Fibroblast of lung (primary cell): Measurements from ENCODE around the gene SERPINA10. TPM values are rescaled to one million over a fixed set of nuclear protein-coding genes. Genes with fewer than 3 reads are reported as not detected.

Source experiments
- DNase-seq, 2 donors: peaks; one replicate each; pipeline versions ENCODE4 v3.0.0 to v3.0.0-alpha.2; 2010; ENCODE audit warnings: low read depth in 2 of 2
- H2AFZ ChIP-seq: 2 replicates; pipeline ENCODE4 v1.5.1; 2012; ENCODE audit warnings: low read length, control low read depth, inconsistent platforms
- H3K27ac ChIP-seq: 2 replicates; pipeline ENCODE4 v1.5.1; 2011; ENCODE audit warnings: low read length, control low read depth; ENCODE audit not compliant: insufficient read depth
- H3K27me3 ChIP-seq: 2 replicates; pipeline ENCODE4 v1.5.1; 2011; ENCODE audit warnings: mild to moderate bottlenecking, low read length; ENCODE audit not compliant: control insufficient read depth, insufficient read depth
- H3K36me3 ChIP-seq: 2 replicates; pipeline ENCODE4 v1.5.1; 2011; ENCODE audit warnings: low read length; ENCODE audit not compliant: control insufficient read depth, insufficient read depth
- H3K4me1 ChIP-seq: 2 replicates; pipeline ENCODE4 v1.5.1; 2011; ENCODE audit warnings: low read length; ENCODE audit not compliant: control insufficient read depth, insufficient read depth; ENCODE audit errors: extremely low read depth
- H3K4me2 ChIP-seq: 2 replicates; pipeline ENCODE4 v1.5.1; 2011; ENCODE audit warnings: low read length, control low read depth; ENCODE audit not compliant: insufficient read depth; ENCODE audit errors: extremely low read depth
- H3K4me3 ChIP-seq, 4 experiments: fragments of 200-600 bp in 1 of 4; sonication (generic) in 1 of 4; replicated peaks in 1 of 4; 2 replicates each; pipeline ENCODE4 v1.5.1; 2011 to 2016; ENCODE audit warnings: low read length in 4 of 4, low read depth in 3 of 4, mild to moderate bottlenecking in 3 of 4, control low read depth in 2 of 4, inconsistent platforms in 1 of 4, mixed read lengths in 1 of 4; ENCODE audit not compliant: insufficient read depth in 1 of 4; ENCODE audit errors: control extremely low read depth in 1 of 4
- H3K79me2 ChIP-seq: 2 replicates; pipeline ENCODE4 v1.5.1; 2012; ENCODE audit warnings: mild to moderate bottlenecking, low read length, inconsistent platforms; ENCODE audit not compliant: control insufficient read depth, insufficient read depth
- H3K9ac ChIP-seq: 2 replicates; pipeline ENCODE4 v1.5.1; 2011; ENCODE audit warnings: mild to moderate bottlenecking, low read length, control low read depth; ENCODE audit not compliant: insufficient read depth
- H3K9me3 ChIP-seq: 2 replicates; pipeline ENCODE4 v1.5.1; 2012; ENCODE audit warnings: low read depth, low read length; ENCODE audit not compliant: control insufficient read depth, insufficient read depth
- H4K20me1 ChIP-seq: 2 replicates; pipeline ENCODE4 v1.5.1; 2011; ENCODE audit warnings: low read length; ENCODE audit not compliant: control insufficient read depth, insufficient read depth; ENCODE audit errors: extremely low read depth
- EZH2 ChIP-seq: IDR thresholded peaks from 2 replicates; pipeline ENCODE4 v1.5.1; 2012; ENCODE audit warnings: low read length, control low read depth, mild to moderate bottlenecking; ENCODE audit errors: missing control alignments
- polyA plus RNA-seq, 2 donors: library from polyadenylated mRNA; depleted of rRNA in 1 of 2; stranded (reverse) in 1 of 2; unstranded in 1 of 2; fragments of >200 nt; gene quantifications; 2 replicates each; pipeline ENCODE4 v1.2.1, GENCODE V29; 2011 to 2012; ENCODE audit warnings: missing spikeins in 1 of 2
- total RNA-seq: library from RNA; depleted of rRNA; stranded (reverse); fragments of >200 nt; gene quantifications from 2 replicates; pipeline ENCODE4 v1.2.1, GENCODE V29; 2014
- TF ChIP-seq, protein P1 (sequence below), 2 donors: IDR thresholded peaks in 1 of 2; conservative IDR thresholded peaks in 1 of 2; 1 replicate in 1 of 2; 2 replicates in 1 of 2; pipeline ENCODE4 v1.5.1; 2011 to 2012; ENCODE audit warnings: low read length in 2 of 2, control low read depth in 1 of 2, inconsistent platforms in 1 of 2, low read depth in 1 of 2, mild to moderate bottlenecking in 1 of 2

The SERPINA10 gene
- total and polyA plus RNA-seq, 2 donors (not counting 1 experiment from before 2014, with no cell fraction given) = not detected

DNA sequence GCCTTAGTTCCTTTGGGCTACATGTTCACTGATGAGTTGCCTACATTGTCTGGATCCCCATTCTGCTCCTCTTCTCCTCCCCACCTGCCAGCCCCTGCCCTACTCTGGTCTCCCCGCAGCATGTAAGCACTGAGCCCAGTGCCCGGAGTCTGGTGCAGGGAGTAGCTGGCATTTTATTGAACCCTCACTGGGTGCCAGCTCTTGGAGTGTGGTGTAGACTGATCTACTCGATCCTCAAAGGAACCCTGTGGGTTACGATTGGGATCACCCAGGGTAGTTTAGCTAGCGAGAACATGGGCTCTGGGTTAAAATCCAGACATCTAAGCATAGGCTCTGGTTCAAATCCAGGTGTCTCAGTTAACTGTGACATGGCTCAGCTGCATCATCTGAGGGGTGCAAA lies 38.4 kb upstream of the SERPINA10 start:
- no peaks in the 10 kb centered on the region for H3K36me3 ChIP-seq
- TF ChIP-seq, protein P1, sequence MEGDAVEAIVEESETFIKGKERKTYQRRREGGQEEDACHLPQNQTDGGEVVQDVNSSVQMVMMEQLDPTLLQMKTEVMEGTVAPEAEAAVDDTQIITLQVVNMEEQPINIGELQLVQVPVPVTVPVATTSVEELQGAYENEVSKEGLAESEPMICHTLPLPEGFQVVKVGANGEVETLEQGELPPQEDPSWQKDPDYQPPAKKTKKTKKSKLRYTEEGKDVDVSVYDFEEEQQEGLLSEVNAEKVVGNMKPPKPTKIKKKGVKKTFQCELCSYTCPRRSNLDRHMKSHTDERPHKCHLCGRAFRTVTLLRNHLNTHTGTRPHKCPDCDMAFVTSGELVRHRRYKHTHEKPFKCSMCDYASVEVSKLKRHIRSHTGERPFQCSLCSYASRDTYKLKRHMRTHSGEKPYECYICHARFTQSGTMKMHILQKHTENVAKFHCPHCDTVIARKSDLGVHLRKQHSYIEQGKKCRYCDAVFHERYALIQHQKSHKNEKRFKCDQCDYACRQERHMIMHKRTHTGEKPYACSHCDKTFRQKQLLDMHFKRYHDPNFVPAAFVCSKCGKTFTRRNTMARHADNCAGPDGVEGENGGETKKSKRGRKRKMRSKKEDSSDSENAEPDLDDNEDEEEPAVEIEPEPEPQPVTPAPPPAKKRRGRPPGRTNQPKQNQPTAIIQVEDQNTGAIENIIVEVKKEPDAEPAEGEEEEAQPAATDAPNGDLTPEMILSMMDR (conservative IDR thresholded peaks at IDR 0.05 in 1 of 2, IDR thresholded peaks at IDR 0.05 in 1 of 2; ENCODE audit: low read depth in 1 of 2, low read length in 2 of 2) = no peak
- no peak for TF ChIP-seq EZH2
- no peaks in the 10 kb centered on the region for H4K20me1 ChIP-seq

DNA sequence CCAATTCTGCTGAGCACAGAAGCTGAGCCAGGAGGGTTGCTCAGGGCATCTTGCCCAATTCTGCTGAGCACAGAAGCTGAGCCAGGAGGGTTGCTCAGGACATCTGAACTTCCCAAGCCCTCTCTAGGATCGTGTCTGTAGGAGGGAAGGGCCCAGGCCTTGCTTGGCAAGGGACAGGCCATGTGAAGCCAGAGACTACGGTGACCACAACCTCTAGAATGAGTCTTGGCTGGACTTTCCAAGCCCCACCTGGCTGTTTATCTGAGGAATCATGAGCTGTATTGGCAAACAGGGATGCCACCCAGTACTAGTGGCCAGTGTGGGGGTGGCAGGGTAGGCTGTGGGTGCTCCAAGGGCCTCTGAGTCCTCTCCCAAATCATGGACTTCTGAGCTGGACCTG lies 37.8 kb upstream of the SERPINA10 start:
- Histone ChIP-seq H3K9ac (no peak overlapping the region), H4K20me1 (no peaks in the 10 kb centered on the region), H3K4me1 (no peaks in the 10 kb centered on the region), H3K9me3 (no peaks in the 10 kb centered on the region), H2AFZ (no peak overlapping the region), H3K27ac (no peak overlapping the region), H3K4me3 (no peak overlapping the region), H3K36me3 (no peaks in the 10 kb centered on the region), H3K79me2 (no peaks in the 10 kb centered on the region), H3K27me3 (no peaks in the 10 kb centered on the region), H3K4me2 (no peak overlapping the region)
- DNase-seq = no peak
- TF ChIP-seq, protein P1 (conservative IDR thresholded peaks at IDR 0.05 in 1 of 2, IDR thresholded peaks at IDR 0.05 in 1 of 2; ENCODE audit: low read depth in 1 of 2, low read length in 2 of 2) = no peak
- no peak for TF ChIP-seq EZH2

More for the DNA sequence above, 38.4 kb upstream of the SERPINA10 start:
- no peaks in the 10 kb centered on the region for H3K79me2 ChIP-seq
- H3K27ac ChIP-seq = no peak overlapping the region
- H2AFZ ChIP-seq = no peak overlapping the region
- no peak for DNase-seq
- H3K4me3 ChIP-seq = no peak overlapping the region
- H3K4me1 ChIP-seq = no peaks in the 10 kb centered on the region
- no peaks in the 10 kb centered on the region for H3K27me3 ChIP-seq
- no peak overlapping the region for H3K9ac ChIP-seq
- H3K4me2 ChIP-seq = no peak overlapping the region
- H3K9me3 ChIP-seq = no peaks in the 10 kb centered on the region

DNA sequence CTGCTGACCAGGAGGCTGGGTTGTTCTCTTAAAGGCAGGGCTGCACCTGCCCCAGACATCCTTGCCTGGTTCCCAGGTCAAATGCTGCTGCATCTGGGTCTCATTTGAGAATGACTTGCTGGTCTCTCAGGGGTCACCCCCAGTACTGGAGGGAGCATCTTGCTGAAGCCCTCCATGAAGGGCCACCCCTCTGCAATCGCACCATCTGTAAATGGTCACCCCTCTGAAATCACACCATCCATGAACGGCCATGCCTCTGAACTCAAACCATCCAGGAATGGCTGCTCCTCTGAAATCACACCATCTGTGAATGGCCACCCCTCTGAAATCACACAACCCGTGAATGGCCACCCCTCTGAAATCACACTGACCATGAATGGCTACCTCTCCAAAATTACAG lies 37.4 kb upstream of the SERPINA10 start:
- Histone ChIP-seq H3K9ac (no peak overlapping the region), H3K27ac (no peak overlapping the region), H3K36me3 (no peaks in the 10 kb centered on the region), H3K79me2 (no peaks in the 10 kb centered on the region), H3K27me3 (no peaks in the 10 kb centered on the region), H3K4me2 (no peak overlapping the region), H3K9me3 (no peaks in the 10 kb centered on the region), H3K4me1 (no peaks in the 10 kb centered on the region), H3K4me3 (no peak overlapping the region), H2AFZ (no peak overlapping the region), H4K20me1 (no peaks in the 10 kb centered on the region)
- DNase-seq = no peak
- TF ChIP-seq EZH2 = no peak
- TF ChIP-seq, protein P1 (conservative IDR thresholded peaks at IDR 0.05 in 1 of 2, IDR thresholded peaks at IDR 0.05 in 1 of 2; ENCODE audit: low read depth in 1 of 2, low read length in 2 of 2) = no peak
